Loucy (cell line): Measurements from ENCODE around the gene SMAD7.

Experiments used
- EZH2phosphoT487 ChIP-seq: fragments of 200-600 bp; IDR thresholded peaks from 2 replicates; pipeline ENCODE4 v1.6.1; 2018; ENCODE audit warnings: antibody characterized with exemption, mild to moderate bottlenecking, moderate library complexity, borderline replicate concordance
- TF ChIP-seq, protein P1 (sequence below): fragments of 200-600 bp; sonication (generic); conservative IDR thresholded peaks from 2 replicates; pipeline ENCODE4 v1.5.1; 2014; ENCODE audit warnings: mild to moderate bottlenecking, antibody characterized with exemption, low read length

DNA sequence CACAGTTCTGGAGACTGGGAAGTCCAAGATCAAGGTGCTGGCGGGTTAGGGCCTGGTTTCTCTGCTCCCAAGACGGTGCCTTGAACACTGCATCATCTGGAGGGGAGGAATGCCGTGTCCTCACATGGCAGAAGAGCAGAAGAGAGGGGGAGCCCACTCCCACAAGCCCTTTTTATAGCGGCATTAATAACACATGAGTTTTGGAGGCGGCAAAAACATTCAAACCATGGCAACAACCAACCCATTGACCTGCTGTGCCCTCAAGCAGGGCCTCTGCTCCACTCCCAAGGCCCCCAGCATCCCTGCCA lies 62.0 kb downstream of the SMAD7 start:
- TF ChIP-seq, protein P1, sequence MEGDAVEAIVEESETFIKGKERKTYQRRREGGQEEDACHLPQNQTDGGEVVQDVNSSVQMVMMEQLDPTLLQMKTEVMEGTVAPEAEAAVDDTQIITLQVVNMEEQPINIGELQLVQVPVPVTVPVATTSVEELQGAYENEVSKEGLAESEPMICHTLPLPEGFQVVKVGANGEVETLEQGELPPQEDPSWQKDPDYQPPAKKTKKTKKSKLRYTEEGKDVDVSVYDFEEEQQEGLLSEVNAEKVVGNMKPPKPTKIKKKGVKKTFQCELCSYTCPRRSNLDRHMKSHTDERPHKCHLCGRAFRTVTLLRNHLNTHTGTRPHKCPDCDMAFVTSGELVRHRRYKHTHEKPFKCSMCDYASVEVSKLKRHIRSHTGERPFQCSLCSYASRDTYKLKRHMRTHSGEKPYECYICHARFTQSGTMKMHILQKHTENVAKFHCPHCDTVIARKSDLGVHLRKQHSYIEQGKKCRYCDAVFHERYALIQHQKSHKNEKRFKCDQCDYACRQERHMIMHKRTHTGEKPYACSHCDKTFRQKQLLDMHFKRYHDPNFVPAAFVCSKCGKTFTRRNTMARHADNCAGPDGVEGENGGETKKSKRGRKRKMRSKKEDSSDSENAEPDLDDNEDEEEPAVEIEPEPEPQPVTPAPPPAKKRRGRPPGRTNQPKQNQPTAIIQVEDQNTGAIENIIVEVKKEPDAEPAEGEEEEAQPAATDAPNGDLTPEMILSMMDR, result no peak
- no peak for TF ChIP-seq EZH2phosphoT487
